Colonic mucosa (tissue), 4 donors: Measurements from ENCODE around the gene MYOCD. TPM values are rescaled to one million over a fixed set of nuclear protein-coding genes. Genes with fewer than 3 reads are reported as not detected.

ENCODE experiments used
- DNase-seq: peaks from one replicate; pipeline ENCODE4 v3.0.0-alpha.2; 2020
- H3K27ac ChIP-seq: fragments of 200-600 bp; one replicate; pipeline ENCODE4 v1.8.0; 2021
- H3K27me3 ChIP-seq: fragments of 200-600 bp; one replicate; pipeline ENCODE4 v1.8.0; 2021
- H3K36me3 ChIP-seq: fragments of 200-600 bp; one replicate; pipeline ENCODE4 v1.8.0; 2021
- H3K4me1 ChIP-seq: fragments of 200-600 bp; one replicate; pipeline ENCODE4 v1.8.0; 2021; ENCODE audit warnings: mild to moderate bottlenecking
- H3K4me3 ChIP-seq: fragments of 200-600 bp; one replicate; pipeline ENCODE4 v1.8.0; 2021
- H3K9ac ChIP-seq, 2 donors: one replicate each; pipeline ENCODE4 v1.7.0; 2013; ENCODE audit warnings: control low read depth in 2 of 2, low read depth in 2 of 2, low read length in 2 of 2
- H3K9me3 ChIP-seq: fragments of 200-600 bp; one replicate; pipeline ENCODE4 v1.8.0; 2021
- intact Hi-C: fragments of 100-400 bp; cut with DNase I; formaldehyde crosslinking; loops from one replicate; pipeline ENCODE4 v1.14.1; 2022
- total RNA-seq, 2 donors: library from RNA; stranded (reverse); fragmentation: NEBNext Ultra II Directional in 1 of 2; extraction: Animal tissue kit (Norgen Biotek cat#: 25700) in 1 of 2; gene quantifications; one replicate each; pipeline ENCODE4 v1.2.1, GENCODE V29; 2021
- TF ChIP-seq, protein P1 (sequence below): fragments of 200-600 bp; IDR thresholded peaks from one replicate; pipeline ENCODE4 v1.8.0; 2022; ENCODE audit warnings: antibody characterized with exemption, mild to moderate bottlenecking
- donor health status: healthy.
- donor health status: DM: no; HTN: no; CAD: no.
- donor health status: DM: no; HTN: no; CAD: no.

The MYOCD gene
- total RNA-seq, 2 donors from 2014 or later = 1.1 to 20.5 TPM

DNA sequence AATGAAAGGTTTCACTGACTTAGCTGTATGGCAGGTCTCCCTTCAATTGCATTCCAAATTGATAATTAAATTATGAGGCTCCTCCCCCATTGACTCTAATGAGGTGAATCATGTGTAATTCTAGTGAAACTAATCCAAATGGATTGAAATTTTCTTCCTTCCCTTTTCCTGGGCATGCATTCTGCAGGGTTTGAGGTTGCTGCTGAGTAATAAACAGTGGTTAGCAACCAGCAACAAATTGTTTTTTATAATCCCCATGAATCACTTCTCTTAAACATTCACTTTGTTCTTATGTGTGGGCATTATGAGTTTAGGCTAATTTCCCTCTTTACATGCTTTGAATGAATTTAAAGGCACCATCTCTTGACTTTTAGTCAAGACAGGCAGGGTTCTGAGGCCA, 43.4 kb downstream of the MYOCD start:
- Histone ChIP-seq H3K36me3 (no peaks in the 10 kb centered on the region), H3K4me3 (no peak overlapping the region), H3K9ac (no peak overlapping the region), H3K27me3 (no peaks in the 10 kb centered on the region), H3K4me1 (no peaks in the 10 kb centered on the region), H3K27ac (no peak overlapping the region), H3K9me3 (no peaks in the 10 kb centered on the region)
- TF ChIP-seq, protein P1, sequence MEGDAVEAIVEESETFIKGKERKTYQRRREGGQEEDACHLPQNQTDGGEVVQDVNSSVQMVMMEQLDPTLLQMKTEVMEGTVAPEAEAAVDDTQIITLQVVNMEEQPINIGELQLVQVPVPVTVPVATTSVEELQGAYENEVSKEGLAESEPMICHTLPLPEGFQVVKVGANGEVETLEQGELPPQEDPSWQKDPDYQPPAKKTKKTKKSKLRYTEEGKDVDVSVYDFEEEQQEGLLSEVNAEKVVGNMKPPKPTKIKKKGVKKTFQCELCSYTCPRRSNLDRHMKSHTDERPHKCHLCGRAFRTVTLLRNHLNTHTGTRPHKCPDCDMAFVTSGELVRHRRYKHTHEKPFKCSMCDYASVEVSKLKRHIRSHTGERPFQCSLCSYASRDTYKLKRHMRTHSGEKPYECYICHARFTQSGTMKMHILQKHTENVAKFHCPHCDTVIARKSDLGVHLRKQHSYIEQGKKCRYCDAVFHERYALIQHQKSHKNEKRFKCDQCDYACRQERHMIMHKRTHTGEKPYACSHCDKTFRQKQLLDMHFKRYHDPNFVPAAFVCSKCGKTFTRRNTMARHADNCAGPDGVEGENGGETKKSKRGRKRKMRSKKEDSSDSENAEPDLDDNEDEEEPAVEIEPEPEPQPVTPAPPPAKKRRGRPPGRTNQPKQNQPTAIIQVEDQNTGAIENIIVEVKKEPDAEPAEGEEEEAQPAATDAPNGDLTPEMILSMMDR = no peak
- DNase-seq = no peak
- intact Hi-C loops = no loop called here

DNA sequence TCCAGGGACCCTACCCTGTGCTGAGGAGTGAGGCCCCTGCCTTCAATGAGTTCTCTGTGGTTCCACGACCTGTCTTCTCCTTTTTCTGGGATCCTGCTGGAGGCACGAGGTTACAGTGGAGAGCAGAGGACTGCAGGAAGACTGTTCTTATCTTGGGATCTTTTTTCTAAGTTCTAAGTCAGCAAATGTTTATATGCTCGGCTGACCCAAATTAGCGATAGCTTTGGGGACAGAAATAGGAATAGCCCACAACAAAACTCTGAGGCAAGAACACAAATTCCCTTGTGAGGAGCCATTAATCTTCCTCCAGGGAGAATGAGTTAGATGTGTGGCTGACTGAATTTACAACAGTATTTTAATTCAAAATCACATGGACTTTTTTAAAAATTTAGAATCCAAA, 46.7 kb downstream of the MYOCD start:
- intact Hi-C loops = no loop called here
- no peak overlapping the region for H3K4me3 ChIP-seq
- H3K27me3 ChIP-seq = no peaks in the 10 kb centered on the region
- no peaks in the 10 kb centered on the region for H3K4me1 ChIP-seq
- H3K9ac ChIP-seq = no peak overlapping the region
- no peaks in the 10 kb centered on the region for H3K9me3 ChIP-seq
- H3K27ac ChIP-seq = no peak overlapping the region
- no peak for DNase-seq
- H3K36me3 ChIP-seq = no peaks in the 10 kb centered on the region
- TF ChIP-seq, protein P1 = no peak

DNA sequence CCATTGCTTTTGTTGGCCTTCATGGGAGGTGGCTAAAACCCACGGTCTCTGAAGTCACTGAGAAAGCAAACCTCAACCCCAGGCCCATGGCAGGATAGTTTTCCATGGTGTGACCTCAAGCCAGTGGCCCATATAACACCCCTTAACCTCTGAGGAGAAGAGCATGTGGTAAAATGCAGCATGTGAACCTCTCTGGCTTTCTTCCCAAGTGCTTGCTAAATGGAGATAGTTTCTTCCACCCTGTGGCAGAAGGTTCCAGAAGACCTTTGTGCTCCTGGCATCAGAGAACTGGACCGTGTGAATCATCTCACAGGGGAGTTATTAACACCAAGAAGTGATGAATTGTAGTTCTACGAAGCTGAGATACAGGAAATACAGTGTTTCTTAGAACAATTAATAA, 47.3 kb downstream of the MYOCD start:
- TF ChIP-seq, protein P1 = no peak
- Histone ChIP-seq H3K9me3 (no peaks in the 10 kb centered on the region), H3K9ac (no peak overlapping the region), H3K27me3 (no peaks in the 10 kb centered on the region), H3K36me3 (no peaks in the 10 kb centered on the region), H3K4me1 (no peaks in the 10 kb centered on the region), H3K4me3 (no peak overlapping the region), H3K27ac (no peak overlapping the region)
- intact Hi-C loops = no loop called here
- no peak for DNase-seq

DNA sequence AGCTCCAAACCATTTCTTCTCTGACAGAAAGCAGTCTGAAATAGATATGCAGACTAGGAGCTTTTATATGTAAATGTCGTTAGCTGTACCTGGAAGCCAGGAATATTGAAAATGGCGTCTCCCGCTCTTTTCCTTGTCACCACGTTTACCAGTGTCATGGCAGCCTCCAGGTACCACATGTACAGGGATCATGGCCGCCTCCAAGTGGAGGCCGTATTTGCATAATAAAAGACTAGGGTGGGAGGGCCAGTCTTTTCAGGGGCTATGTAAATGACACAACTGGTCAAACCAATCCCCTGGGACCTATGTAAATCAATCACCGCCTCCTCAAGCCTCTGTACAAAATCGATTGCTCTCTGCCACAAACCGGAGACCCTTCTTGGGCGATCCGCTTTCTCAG, 54.3 kb downstream of the MYOCD start:
- TF ChIP-seq, protein P1 = no peak

DNA sequence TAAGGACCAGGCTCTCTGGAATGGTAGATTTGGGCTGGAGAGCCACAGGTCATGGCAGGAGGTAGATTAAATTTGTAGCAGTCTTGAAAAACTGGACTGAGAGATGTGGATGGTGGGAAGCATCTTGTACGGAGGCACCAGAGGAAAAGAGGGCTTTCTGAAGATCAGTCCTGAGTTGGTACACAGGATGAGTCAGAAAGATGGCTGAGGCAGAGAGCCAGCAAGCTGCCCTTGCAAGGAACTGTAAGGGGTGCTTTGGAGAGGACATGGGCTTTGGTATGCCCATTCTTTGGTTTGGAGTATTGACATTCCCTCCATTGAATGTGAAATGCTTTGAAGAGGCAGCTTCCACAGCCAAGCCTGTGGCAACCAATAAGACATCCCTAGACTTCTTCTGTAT, 55.9 kb downstream of the MYOCD start:
- DNase-seq = no peak
- H3K27ac ChIP-seq = no peak overlapping the region
- H3K36me3 ChIP-seq = no peaks in the 10 kb centered on the region
- H3K4me3 ChIP-seq = no peak overlapping the region
- intact Hi-C loops = no loop called here
- no peak overlapping the region for H3K9ac ChIP-seq
- no peaks in the 10 kb centered on the region for H3K9me3 ChIP-seq
- H3K4me1 ChIP-seq = no peaks in the 10 kb centered on the region
- TF ChIP-seq, protein P1 = no peak
- H3K27me3 ChIP-seq = no peaks in the 10 kb centered on the region

More for the DNA sequence above, 54.3 kb downstream of the MYOCD start:
- Histone ChIP-seq H3K27me3 (no peaks in the 10 kb centered on the region), H3K36me3 (no peaks in the 10 kb centered on the region), H3K9ac (no peak overlapping the region), H3K4me3 (no peak overlapping the region), H3K9me3 (no peaks in the 10 kb centered on the region), H3K27ac (no peak overlapping the region), H3K4me1 (no peaks in the 10 kb centered on the region)
- intact Hi-C loops = no loop called here
- DNase-seq = no peak

DNA sequence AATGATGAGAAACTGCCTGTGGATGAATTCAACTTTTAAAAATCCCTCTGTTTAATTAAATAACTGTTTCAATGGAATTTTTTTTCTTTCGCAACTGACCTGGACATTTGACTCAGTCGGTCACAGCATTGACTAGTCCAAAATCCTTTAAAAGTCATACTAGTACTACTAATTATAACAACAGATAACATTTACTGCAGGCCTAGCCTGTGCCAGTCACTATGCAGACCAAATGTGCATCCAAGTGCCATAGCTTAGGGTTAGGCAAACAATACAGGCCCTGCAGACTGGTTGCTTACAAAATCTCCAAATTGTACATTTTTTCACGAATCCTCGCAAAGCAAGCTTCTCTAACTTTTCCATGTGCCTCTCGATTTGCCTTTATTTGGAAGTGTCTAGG, 56.6 kb downstream of the MYOCD start:
- TF ChIP-seq, protein P1 = no peak
- intact Hi-C loops = no loop called here
- Histone ChIP-seq H3K27me3 (no peaks in the 10 kb centered on the region), H3K4me3 (no peak overlapping the region), H3K4me1 (no peaks in the 10 kb centered on the region), H3K27ac (no peak overlapping the region), H3K9me3 (no peaks in the 10 kb centered on the region), H3K36me3 (no peaks in the 10 kb centered on the region), H3K9ac (no peak overlapping the region)
- DNase-seq = no peak
